ENCODE measurements around the gene RBM47. TPM values are rescaled to one million over a fixed set of nuclear protein-coding genes. Genes with fewer than 3 reads are reported as not detected.

Gene RBM47
- total RNA-seq, 1 donor from 2014 or later: 0.11 TPM

GRCh38 chr4:40479378-40479777, 150.3 kb downstream of the RBM47 start:
- Mint-ChIP-seq H3K27ac (ENCODE audit: unreplicated experiment) (no peak overlapping the region), H3K4me3 (ENCODE audit: unreplicated experiment) (no peak overlapping the region), H3K36me3 (ENCODE audit: unreplicated experiment) (no peaks in the 10 kb centered on the region), H3K4me1 (ENCODE audit: unreplicated experiment) (no peaks in the 10 kb centered on the region), H3K9me3 (ENCODE audit: unreplicated experiment) (no peaks in the 10 kb centered on the region), H3K27me3 (ENCODE audit: unreplicated experiment) (peaks cover 44% of the 10 kb centered on the region)
- no peak for DNase-seq (ENCODE audit: extremely low spot score, unreplicated experiment)
- TF ChIP-seq CTCF (IDR thresholded peaks at IDR 0.05): no peak

GRCh38 chr4:40475609-40476008, 154.1 kb downstream of the RBM47 start:
- no peak for TF ChIP-seq CTCF (IDR thresholded peaks at IDR 0.05)
- H3K9me3 Mint-ChIP-seq (ENCODE audit: unreplicated experiment): no peaks in the 10 kb centered on the region
- H3K27ac Mint-ChIP-seq (ENCODE audit: unreplicated experiment): no peak overlapping the region
- no peaks in the 10 kb centered on the region for H3K36me3 Mint-ChIP-seq (ENCODE audit: unreplicated experiment)
- no peak overlapping the region for H3K4me3 Mint-ChIP-seq (ENCODE audit: unreplicated experiment)
- H3K27me3 Mint-ChIP-seq (ENCODE audit: unreplicated experiment): peaks cover 31% of the 10 kb centered on the region
- H3K4me1 Mint-ChIP-seq (ENCODE audit: unreplicated experiment): no peaks in the 10 kb centered on the region
- DNase-seq (ENCODE audit: extremely low spot score, unreplicated experiment): no peak

GRCh38 chr4:40473578-40474388, 155.9 kb downstream of the RBM47 start:
- no peak overlapping the region for H3K4me3 Mint-ChIP-seq (ENCODE audit: unreplicated experiment)
- H3K9me3 Mint-ChIP-seq (ENCODE audit: unreplicated experiment): no peaks in the 10 kb centered on the region
- no peak overlapping the region for H3K27ac Mint-ChIP-seq (ENCODE audit: unreplicated experiment)
- no peaks in the 10 kb centered on the region for H3K4me1 Mint-ChIP-seq (ENCODE audit: unreplicated experiment)
- no peaks in the 10 kb centered on the region for H3K36me3 Mint-ChIP-seq (ENCODE audit: unreplicated experiment)
- no peak for TF ChIP-seq CTCF (IDR thresholded peaks at IDR 0.05)
- no peak for DNase-seq (ENCODE audit: extremely low spot score, unreplicated experiment)
- peaks cover 23% of the 10 kb centered on the region for H3K27me3 Mint-ChIP-seq (ENCODE audit: unreplicated experiment)

GRCh38 chr4:40471923-40472322, 157.7 kb downstream of the RBM47 start:
- Mint-ChIP-seq H3K36me3 (ENCODE audit: unreplicated experiment) (no peaks in the 10 kb centered on the region), H3K9me3 (ENCODE audit: unreplicated experiment) (no peaks in the 10 kb centered on the region), H3K27me3 (ENCODE audit: unreplicated experiment) (peaks cover 23% of the 10 kb centered on the region), H3K4me3 (ENCODE audit: unreplicated experiment) (no peak overlapping the region), H3K4me1 (ENCODE audit: unreplicated experiment) (no peaks in the 10 kb centered on the region), H3K27ac (ENCODE audit: unreplicated experiment) (no peak overlapping the region)
- no peak for TF ChIP-seq CTCF (IDR thresholded peaks at IDR 0.05)
- no peak for DNase-seq (ENCODE audit: extremely low spot score, unreplicated experiment)

- peaks cover 8% of the 10 kb centered on the region for H3K27me3 Mint-ChIP-seq (ENCODE audit: unreplicated experiment)
These were observed 162.9 kb downstream of the RBM47 start for GRCh38 chr4:40466789-40467188.

More at GRCh38 chr4:40466789-40467188, 162.9 kb downstream of the RBM47 start:
- no peaks in the 10 kb centered on the region for H3K4me1 Mint-ChIP-seq (ENCODE audit: unreplicated experiment)
- DNase-seq (ENCODE audit: extremely low spot score, unreplicated experiment): no peak
- H3K4me3 Mint-ChIP-seq (ENCODE audit: unreplicated experiment): no peak overlapping the region
- H3K27ac Mint-ChIP-seq (ENCODE audit: unreplicated experiment): no peak overlapping the region
- no peaks in the 10 kb centered on the region for H3K36me3 Mint-ChIP-seq (ENCODE audit: unreplicated experiment)
- no peak for TF ChIP-seq CTCF (IDR thresholded peaks at IDR 0.05)
- H3K9me3 Mint-ChIP-seq (ENCODE audit: unreplicated experiment): no peaks in the 10 kb centered on the region

Measured in osteocyte (in vitro differentiated cells).